Non-pigmented ciliary epithelial cell (primary cell): ENCODE results near the gene CRY2.
"Not testable (repeated sequence)": the region's sequence is repeated elsewhere in the genome, so short reads cannot be mapped to it uniquely, and the experiment has no call there.

Experiments used
- DNase-seq: peaks from one replicate; pipeline ENCODE4 v3.0.0-alpha.2; 2010; ENCODE audit warnings: low read depth

Gene CRY2

DNA sequence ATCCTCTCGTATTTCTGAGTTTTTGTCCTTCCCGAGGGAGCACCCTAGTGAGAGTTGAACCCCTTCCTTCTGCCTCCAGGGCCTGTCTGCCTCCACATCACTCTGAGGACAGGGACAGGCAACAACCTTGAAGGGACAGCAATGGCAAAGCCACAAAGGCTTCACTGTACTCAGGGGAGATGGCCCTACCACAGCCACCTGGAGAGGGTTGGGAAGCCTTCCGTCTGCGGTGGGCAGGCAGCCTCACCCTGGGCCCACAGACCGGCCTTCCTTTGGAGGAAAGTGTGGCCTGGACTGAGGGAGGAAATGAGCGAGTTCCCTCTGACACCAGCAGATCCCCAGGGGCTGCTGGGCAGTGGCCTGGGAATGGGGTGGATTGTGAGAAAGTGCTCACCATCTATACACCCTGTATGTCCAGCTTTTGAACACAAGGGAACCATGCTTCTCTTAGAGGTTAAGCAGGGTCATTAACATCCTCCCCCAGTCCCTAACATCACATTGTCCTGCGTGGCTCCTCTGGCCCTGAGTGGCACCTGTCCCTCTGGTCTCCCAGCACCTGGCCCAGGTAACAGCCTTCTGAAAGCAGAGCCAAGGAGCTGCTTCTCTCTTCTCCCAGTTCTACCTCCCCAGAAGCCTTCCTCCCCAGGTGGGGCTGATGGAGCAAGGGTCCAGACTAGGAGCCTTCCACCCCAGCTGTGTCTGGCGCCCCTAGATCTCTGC is 35.5 kb upstream of the CRY2 start:
- DNase-seq = no peak

DNA sequence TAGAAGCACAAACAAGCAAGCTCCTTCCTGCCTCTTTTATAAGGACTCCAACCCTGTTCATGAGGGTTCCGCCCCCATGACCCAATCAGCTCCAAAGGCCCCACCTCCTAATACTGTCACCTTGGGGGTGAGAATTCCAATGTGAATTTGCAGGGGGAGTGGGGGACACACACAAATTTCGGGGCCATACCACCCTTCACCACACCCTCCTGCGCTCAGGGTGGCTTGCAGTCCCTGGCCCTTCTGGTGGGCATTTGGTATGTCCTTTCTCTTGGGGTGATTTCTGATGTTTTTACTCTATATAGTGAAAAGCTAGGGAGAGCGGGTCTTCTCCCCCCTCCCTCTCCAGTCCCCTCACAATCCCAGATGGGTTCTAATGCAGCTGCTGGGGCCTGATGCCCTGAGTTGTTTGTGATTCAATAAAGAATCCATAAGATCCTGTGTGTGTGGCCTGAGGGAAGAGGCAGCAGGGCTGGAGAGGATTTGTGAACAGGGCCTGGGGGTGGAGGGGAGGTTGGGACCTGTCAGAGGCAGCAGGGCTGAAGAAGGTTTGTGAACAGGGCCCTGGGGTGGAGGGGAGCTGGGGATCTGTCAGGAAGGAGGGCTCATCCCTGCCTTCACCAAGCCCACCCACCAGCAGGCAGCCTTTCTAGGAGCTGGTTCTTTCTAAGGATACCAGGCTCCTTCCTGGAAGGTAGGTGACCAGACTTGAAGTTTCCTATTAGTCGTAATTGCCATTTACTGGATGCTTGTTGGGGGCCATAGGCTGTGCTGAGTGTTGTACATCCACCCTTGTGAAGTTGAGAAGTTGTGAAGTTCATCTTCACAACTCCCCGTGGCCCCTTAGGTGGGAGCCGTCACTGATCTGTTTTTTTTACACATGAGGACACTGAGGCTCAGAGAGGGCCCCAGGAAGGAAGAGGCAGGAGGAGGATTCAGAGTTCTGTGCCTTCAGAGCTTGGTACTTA is 34.4 kb upstream of the CRY2 start:
- no peak for DNase-seq

DNA sequence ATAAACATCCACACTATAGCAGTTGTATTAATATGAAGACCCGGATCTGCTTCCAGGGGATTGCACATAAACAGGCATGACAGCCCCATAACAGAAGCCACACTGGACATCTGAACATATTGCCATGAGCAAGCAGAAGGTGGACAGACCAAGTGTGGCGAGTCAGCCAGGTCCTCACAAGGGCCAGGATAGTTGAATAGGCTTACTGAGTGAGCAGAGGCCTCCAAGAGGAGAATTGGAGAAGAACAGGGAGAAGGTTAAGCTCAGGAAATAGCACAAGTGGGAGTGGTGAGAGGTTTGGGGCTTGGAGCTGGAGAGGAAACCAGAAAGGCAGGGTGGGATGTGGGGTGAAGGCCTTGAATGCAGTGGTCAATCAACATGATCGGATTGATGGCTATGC is 31.5 kb upstream of the CRY2 start:
- DNase-seq = no peak

DNA sequence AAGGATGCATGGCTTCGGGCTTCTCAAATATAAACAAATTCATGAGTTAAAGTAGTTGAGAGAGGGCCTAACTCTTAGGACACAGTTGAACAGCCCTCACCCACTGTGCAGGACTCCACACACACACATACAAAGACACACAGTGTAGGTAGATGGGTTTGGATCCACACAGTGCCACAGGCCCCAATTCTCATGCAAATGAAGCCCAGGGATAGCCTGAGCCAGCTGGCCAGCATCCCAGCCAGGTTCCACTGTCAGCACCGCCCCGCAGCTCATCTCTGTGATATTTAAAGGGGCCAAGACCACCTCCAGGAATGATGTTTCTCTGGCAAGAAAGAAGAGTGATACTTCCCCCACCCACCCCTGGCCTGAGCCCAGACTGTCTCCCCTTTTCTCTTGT is 30.7 kb upstream of the CRY2 start:
- no peak for DNase-seq

DNA sequence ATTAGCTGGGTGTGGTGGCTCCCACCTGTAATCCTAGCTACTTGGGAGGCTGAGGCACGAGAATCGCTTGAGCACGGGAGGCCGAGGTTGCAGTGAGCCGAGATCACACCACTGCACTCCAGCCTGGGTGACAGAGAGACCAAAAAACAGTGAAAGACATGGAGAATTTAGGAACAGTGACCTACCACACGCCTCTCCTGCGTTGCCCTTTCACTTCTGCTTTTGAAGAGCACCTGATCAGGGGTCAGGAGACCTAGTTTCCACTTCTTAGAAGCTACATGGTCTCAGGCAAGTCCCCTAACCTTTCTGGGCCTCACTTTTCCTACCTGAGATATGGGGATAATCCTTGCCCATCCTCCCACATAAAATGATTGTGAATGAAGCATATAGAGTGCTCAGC is 30.1 kb upstream of the CRY2 start:
- DNase-seq = no peak

DNA sequence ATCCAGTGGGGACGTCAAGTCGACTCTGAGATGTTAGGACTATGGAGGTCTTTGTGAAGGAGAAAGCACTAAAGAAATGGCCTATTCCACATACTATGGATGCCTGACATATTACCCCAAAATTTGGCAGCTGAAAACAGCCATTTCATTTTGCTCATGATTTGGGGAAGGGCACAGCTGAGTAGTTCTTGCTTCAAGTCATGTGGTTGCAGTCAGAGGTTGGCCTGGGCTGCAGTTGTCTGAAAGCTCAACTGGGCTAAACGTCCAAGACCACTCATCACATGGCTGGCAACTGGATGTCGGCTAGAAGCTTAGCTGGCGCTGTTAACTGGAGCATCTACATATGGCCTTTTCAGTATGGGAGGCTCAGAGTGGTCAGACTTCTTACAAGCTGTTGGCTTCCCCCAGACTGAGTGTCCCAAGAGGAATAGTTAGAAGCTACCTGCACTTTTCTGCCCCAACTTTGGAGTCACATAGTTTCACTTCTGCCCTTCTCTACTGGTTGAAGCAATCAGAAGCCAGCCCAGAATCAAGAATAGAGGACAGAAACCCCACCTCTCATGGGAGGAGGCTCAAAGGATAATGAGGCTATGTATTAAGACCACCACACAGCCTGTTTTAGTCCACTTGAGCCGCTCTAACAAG is 28.2 kb upstream of the CRY2 start:
- no peak for DNase-seq

DNA sequence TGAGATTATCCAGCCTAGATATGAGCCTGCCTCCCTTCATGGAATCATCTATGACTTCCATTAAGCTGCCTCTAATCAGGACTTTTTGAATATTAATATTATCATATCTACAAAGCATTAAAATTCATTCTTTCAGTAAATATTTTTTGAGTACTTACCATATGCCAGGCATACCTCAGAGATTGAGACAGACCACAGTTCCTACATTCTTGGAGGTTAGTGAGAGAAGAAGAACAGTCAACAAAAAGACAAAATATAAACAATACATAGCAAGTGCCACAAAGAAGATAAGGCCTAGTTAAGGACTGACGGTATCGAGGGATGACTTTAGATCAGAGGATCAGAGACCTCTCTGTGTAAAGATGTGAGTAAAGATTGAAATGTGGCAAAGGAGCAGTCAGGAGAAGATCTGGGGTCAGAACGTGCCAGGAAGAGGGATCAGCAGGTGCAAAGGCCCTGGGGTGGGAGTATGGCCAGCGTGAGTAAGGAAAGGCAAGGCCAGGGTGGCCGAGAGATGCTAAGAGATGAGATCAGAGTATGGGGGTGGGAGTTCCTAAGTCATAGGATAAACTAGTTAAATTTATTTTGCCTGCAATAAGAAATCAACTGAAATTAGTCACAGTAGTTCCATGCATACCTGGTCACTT is 26.9 kb upstream of the CRY2 start:
- no peak for DNase-seq

DNA sequence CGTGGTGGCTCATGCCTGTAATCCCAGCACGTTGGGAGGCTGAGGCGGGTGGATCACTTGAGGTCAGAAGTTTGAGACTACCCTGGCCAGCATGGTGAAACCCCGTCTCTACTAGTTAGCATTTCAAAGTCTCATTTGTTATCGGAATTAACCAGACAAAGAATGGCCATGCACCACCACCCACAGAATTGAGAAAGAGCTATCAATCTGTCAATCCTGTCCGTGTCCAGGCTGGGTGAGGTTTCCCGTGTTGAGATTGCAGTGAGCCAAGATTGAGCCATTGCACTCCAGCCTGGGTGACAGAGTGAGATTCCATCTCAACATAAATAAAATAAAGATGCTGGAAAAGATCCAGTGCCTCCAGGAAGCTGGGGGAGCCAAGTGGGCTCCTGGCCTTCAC is 20.8 kb upstream of the CRY2 start:
- not testable (repeated sequence) for DNase-seq

DNA sequence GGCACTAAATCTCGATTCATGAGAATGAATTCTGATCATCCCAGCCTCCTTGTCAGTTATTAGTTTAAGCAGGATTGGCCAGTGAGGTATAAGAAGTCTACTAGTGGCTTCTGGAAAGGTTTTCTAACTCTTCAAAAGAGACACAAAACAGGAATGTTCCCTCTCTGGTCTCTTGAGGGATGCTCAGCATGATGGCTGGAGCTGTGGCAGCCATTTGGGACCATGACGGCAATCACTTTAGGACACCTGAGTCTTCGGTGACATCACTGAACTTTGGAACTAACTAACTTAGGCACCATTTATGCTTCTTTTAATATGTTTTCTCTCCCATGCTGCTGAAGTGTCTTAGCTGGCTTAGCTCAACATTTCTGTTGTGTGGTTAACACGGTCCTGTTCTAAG is 20.2 kb upstream of the CRY2 start:
- no peak for DNase-seq

DNA sequence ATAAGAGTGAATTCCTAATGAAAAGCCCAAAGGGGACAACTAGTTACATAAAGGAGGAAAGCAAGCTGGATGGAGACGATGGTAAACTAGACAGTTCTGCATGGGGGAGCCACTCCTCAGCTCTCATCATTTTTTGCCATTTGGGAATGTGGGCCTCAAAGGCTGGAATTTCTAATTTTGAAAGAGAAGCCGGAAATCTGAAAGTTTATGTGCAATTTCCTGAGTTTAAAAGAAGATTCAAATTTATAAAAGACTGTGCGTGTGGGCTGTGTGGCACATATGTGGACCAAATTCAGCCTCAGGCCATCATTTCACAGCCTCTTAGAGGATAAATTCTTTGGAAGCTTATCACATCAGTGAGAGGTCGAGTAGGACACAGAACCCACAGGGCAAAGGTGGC is 18.3 kb upstream of the CRY2 start:
- DNase-seq = no peak

DNA sequence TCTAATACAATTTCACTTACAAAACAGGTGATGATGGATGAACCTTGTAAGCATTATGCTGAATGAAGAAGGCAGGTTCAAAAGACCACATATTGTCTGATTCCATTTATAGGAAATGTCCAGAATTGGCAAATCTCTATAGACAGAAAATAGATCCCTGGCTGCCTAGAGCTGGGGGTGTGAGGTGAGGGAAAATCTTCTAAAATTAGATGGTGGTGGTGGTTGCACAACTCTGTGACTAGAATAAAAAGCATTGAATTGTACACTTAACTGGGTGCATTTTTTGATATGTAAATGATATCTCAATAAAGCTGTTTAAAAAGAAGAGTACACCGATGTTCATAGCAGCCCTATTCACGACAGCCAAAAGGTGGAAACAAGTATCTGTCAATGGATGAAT is 16.7 kb upstream of the CRY2 start:
- no peak for DNase-seq

DNA sequence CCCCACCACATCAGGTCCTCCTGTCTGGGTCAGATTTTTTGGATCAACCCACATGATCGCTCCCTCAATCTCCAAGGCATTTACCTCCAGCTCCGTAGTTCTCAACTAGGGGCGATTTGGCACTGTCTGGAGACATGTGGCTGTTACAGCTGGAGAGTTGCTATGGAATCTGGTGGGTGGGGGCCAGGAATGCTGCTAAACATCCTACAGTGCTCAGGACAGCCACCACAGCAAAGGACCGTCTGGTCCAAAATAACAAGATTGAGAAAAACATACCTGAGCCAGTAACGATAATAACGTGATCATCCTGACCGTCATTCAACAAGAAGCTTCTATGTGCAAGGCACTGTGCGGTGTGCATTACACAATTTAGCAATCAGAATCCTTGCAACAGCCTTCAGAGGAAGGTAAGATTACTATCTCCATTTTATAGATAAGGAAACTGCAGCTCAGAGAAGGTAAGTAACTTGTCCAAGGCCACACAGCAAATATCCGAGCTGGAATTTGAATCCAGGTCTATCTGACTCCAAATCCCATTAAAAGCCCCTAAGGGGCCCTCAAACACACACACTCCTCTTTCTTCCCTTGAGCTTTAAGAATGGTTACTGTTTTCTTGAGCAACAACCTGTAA is 14.3 kb upstream of the CRY2 start:
- no peak for DNase-seq

DNA sequence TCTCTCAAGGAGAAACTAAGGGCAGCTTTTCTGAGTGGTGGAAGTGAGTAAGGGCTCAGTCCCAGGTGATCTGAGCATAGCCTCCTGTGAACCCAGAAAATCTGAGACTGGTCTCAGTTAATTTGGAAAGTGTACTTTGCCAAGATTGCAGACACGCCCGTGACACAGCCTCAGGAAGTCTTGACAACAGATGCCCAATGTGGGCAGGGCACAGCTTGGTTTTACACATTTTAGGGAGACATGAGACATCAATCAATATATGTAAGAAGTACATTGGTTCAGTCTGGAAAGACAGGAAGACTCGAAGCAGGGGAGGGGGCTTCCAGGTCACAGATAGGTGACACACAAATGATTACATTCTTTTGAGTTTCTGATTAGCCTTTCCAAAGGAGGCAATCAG is 13.5 kb upstream of the CRY2 start:
- no peak for DNase-seq

DNA sequence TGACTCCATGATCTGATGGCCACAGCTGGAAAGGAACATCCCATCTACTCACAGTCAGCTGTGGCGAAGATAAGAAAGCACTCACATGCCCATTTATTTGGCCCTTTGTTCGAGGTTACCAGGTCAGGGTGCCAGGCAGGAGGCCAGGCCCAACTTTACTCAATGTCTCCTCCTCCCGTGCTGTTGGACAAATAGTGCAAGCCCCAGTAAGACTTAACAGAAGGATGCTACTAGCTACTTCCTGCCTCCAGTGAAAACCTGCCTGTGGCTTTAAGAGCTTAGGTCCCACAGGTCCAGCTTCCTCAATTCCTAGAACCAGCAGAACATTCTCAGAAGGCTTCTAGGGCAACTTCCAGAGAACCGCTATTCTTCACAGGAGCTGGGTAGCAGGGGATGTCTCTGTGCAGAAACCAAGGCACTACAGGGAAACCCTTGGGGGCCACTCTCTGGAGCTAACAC is 12.9 kb upstream of the CRY2 start:
- DNase-seq = no peak

DNA sequence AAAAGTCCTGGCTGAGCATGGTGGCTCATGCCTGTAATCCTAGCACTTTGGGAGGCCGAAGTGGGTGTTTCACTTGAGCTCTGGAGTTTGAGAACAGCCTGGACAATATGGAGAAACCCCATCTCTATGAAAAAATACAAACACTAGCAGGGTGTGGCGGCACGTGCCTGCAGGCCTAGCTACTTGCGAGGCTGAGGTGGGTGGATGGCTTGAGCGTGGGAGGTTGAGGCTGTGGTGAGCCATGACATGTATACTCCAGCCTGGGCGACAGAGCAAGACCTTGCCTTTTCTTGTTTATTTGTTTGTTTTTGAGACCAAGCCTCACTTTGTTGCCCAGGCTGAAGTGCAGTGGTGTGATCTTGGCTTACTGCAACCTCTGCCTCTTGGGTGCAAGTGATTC is 8.1 kb upstream of the CRY2 start:
- no peak for DNase-seq

DNA sequence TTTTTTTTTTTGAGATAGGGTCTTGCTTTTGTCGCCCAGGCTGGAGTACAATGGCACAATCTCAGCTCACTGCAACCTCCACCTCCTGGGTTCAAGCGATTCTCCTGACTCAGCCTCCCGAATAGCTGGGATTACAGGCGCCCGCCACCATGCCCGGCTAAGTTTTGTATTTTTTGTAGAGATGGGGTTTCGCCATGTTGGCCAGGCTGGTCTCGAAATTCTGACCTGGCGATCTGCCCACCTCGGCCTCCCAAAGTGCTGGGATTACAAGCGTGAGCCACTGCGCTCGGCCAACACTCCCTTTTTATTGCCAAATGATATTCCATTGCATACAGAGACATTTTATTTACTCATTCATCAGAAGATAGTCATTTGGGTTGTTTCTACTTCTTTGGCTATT is 7.0 kb upstream of the CRY2 start:
- not testable (repeated sequence) for DNase-seq

DNA sequence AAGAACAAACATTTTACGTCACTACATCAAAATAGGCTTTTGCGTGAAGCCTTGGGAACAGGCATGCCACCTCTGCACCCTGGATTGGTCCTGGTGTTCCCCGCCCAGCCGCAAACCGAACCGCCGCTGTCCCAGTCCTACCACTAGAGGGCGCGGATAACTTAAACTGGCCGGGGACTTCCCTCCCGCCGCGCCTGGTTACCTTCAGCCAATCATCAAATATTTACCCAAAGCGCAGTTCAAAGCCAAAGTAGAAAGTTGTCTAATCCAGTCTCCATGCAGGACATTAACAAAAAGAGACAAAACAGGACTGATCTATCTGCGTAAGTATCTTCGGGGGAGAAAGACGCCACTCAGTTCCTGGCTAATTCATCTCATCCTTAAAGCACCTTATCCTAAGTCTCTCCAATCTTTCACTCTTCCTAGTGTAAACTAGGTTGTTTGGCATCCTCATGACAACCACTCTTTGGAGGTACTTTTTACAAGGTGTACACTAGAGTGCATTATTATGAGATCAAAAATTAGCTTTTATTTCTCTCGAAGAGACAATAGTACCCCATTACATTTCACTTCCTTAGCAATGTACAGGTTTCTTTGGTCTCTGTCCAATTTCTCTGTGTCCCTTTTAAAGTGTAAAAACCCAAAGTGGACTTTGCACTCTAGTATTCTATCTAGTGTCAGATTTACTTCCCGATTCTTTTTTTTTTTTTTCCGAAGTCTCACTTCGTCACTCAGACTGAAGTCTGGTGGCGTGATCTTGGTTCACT is 3.9 kb upstream of the CRY2 start:
- DNase-seq = peak; percentile 66

DNA sequence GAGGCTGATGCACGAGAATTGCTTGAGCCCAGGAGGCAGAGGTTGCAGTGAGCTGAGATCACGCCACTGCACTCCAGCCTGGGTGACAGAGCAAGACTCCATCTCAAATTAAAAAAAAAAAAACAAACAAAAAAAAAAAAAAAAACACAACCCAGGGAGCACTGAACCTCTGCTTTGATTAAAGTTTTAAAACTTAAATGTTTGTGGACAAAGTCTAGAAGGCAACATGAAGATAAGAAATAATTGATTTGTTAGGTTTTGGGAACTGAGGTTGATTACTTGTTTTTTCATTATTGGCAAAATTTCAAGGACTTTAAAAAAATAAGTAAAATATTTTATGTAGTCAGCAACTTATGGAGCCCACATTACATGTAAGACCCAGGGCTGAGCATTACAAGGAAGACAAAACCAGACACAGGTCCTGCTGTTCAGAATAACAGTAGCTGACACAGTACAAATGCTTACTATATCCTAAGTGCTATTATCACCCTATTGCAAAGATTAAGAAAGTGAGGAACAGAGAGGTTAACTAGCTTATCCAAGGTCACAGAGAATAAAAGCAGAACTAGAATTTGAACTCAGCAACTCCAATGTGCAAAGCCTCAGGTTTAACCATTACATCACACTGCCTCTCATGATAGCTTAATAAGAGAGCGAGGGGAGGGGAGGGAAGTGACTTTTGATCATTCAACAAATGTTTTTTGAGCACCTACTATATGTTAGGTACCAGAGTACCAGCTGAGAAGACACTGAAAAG is 2.3 kb upstream of the CRY2 start:
- DNase-seq = no peak

DNA sequence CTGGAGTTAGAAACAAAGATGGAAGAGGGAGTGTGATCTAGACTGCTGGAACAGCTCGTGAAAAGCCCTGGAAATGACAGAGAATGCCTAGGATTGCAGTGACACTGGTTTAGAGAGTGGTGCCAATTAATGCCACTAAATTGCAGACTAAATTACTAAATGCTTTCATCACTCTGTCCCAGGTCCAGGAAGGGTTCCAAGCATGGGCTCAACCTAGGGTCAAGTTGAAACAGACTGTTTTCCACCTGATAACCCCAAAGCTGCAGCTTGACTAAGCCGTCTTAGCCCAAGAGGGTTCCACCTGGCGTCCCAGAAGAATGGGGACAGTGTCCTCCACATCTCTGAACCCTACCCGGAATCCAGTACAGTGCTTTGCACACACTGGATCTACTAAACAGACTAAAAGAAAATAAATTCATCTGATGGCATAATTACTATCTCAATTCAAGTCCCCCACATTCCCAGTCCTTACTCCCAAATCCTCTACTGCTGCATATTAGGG is 1.1 kb upstream of the CRY2 start:
- no peak for DNase-seq

DNA sequence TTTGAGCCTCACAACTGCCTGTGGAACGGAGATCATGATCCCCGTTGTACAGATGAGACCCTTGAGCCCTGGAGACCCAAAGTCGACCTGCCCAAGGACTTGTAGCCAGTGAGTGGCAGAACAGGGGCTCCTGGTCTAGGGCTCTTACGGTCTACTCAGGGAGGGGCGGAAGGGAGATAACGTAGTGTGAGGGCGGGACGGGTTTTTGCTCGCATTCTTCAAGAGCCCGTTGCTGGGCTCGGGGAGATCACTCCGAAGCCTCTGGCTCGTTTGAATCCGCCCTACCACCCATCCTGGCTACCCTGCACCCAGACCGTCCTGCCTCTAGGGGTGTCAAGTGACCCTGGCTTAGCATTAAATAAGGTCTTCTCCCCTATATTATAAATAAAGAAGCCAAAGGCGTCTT is 639 bp downstream of the CRY2 start:
- no peak for DNase-seq
